Large intestine (tissue), 3 donors: Measurements from ENCODE around the gene RNF126. TPM values are rescaled to one million over a fixed set of nuclear protein-coding genes. Genes with fewer than 3 reads are reported as not detected.
A peak's percentile ranks its signal among the peaks of the same experiment; 100 is the strongest.

Experiments used
- DNase-seq, 2 donors: peaks; one replicate each; pipeline versions ENCODE4 v3.0.0 to v3.0.0-alpha.2; 2013
- H3K27ac ChIP-seq: one replicate; pipeline ENCODE4 v1.5.1; 2013; ENCODE audit warnings: low read length
- H3K27me3 ChIP-seq: 2 replicates; pipeline ENCODE4 v1.6.1; 2013; ENCODE audit warnings: low read length; ENCODE audit not compliant: control insufficient read depth, insufficient read depth
- H3K36me3 ChIP-seq: 2 replicates; pipeline ENCODE4 v1.6.1; 2013; ENCODE audit warnings: low read length; ENCODE audit not compliant: control insufficient read depth, insufficient read depth
- H3K4me1 ChIP-seq: one replicate; pipeline ENCODE4 v1.6.1; 2013; ENCODE audit warnings: low read length; ENCODE audit not compliant: control insufficient read depth, insufficient read depth
- H3K4me3 ChIP-seq: one replicate; pipeline ENCODE4 v1.5.1; 2013; ENCODE audit warnings: low read length
- H3K9me3 ChIP-seq: one replicate; pipeline ENCODE4 v1.6.1; 2013; ENCODE audit warnings: mild to moderate bottlenecking, low read depth, low read length, moderate library complexity; ENCODE audit not compliant: control insufficient read depth
- WGBS: methylation state at CpG from one replicate; pipeline ENCODE4 v1.1.5; 2013; ENCODE audit warnings: low lambda C conversion rate; ENCODE audit not compliant: insufficient coverage; 5-methylcytosine and 5-hydroxymethylcytosine counted together
- polyA plus RNA-seq: library from polyadenylated mRNA; unstranded; fragments of 120-200 nt; gene quantifications from one replicate; pipeline ENCODE4 v1.2.1, GENCODE V29; 2013

Gene RNF126
- polyA plus RNA-seq, 1 donor, result 41.4 TPM

DNA sequence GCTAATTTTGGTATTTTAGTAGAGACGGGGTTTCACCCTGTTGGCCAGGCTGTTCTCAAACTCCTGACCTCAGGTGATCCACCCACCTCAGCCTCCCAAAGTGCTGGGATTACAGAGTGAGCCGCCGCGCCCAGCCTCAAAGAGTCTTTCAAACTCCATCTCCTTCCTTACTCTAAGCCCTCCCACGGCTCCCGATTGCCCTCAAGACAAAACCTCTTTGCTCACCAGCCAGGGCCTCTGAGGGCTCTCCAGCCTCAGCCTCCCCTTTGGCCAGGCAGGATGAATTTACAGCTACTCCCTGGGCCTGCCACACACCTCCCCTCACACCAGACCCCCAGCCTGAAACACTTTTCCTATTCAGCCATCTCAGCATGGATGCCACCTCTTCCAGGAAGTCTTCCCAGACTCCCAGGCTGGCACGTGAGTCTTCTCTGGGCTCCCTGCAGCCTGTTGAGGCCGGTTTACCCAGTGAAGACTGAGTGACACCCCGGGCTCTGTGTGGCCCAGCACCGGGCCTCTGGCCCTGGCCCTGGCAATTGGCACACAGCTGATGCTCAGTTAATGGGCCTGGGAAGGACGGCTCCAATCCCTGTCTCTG lies 24.7 kb upstream of the RNF126 start:
- H3K27ac ChIP-seq, result no peak overlapping the region
- no peaks in the 10 kb centered on the region for H3K27me3 ChIP-seq
- H3K36me3 ChIP-seq, result no peaks in the 10 kb centered on the region
- no peak for DNase-seq
- no peaks in the 10 kb centered on the region for H3K4me1 ChIP-seq
- WGBS, result no CpG with 5 or more reads among the region's 11 CpGs
- no peak overlapping the region for H3K4me3 ChIP-seq
- peaks cover 2% of the 10 kb centered on the region for H3K9me3 ChIP-seq

DNA sequence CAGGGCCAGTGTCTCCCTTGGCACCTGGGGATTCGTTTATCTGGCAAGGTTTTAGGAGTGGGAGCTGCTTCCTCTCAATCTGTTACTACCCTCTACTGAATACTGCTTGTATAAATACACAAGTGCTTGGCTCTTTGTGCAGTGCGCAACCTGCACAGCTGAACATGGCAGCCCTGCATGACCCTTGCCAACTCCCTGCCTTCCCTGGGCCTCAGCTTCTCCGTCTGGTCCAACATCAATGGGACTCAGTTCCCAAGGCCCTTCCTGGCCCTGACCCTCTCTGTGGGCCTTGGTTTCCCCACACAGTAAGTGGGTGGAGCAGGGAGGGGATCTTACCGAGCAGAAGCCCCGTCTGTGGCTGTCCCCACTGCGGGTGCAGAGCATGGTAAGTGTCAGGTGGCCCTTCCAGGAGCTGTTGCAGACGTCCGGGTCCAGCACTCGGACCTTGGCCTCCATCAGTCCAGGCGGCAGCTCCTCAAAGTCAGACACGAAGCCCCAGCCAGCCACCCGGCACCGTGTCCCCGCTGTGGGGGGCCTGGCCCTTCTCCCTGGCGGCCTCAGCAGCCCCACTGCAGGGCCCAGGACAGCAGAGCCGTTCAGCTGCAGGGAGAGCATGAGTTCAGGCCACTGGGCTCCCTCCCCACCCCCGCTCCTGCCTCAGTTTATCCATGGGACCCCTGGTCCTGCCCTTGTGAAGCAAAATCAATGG lies 23.7 kb upstream of the RNF126 start:
- H3K36me3 ChIP-seq, result no peaks in the 10 kb centered on the region
- no peaks in the 10 kb centered on the region for H3K4me1 ChIP-seq
- DNase-seq, result no peak
- H3K27ac ChIP-seq, result no peak overlapping the region
- peaks cover 2% of the 10 kb centered on the region for H3K9me3 ChIP-seq
- no CpG with 5 or more reads among the region's 17 CpGs for WGBS
- H3K27me3 ChIP-seq, result no peaks in the 10 kb centered on the region
- no peak overlapping the region for H3K4me3 ChIP-seq

- no peak for DNase-seq
- H3K4me3 ChIP-seq, result no peak overlapping the region
- H3K27me3 ChIP-seq, result no peaks in the 10 kb centered on the region
- peaks cover 3% of the 10 kb centered on the region for H3K4me1 ChIP-seq
- WGBS, result no CpG with 5 or more reads among the region's 31 CpGs
- peaks cover 8% of the 10 kb centered on the region for H3K9me3 ChIP-seq
- no peaks in the 10 kb centered on the region for H3K36me3 ChIP-seq
- no peak overlapping the region for H3K27ac ChIP-seq
Measured at GRCh38 chr19:685454-685931, 22.5 kb upstream of the RNF126 start.

DNA sequence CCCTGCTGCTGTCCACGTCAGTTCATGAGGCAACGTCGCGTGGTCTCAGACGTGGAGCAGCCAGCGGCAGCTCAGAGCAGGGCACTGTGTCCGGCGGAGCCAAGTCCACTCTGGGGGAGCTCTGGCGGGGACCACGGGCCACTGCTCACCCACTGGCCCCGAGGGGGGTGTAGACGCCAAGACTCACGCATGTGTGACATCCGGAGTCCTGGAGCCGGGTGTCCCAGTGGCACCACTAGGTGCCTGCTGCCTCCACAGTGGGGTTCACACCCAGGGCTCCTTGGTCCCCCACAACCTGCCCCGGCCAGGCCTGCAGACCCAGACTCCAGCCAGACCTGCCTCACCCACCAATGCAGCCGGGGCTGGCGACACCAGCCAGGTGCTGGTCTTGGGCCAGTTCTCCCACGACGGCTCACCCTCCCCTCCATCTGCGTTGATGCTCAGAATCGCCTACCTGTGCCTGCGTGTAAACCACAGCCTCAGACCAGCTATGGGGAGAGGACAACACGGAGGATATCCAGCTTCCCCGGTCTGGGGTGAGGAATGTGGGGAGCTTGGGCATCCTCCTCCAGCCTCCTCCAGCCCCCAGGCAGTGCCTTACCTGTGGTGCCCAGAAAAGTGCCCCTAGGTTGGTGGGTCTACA lies 19.8 kb upstream of the RNF126 start:
- DNase-seq, result no peak
- Histone ChIP-seq H3K9me3 (peaks cover 14% of the 10 kb centered on the region), H3K4me1 (peaks cover 15% of the 10 kb centered on the region), H3K36me3 (no peaks in the 10 kb centered on the region), H3K27me3 (no peaks in the 10 kb centered on the region), H3K4me3 (no peak overlapping the region), H3K27ac (no peak overlapping the region)
- WGBS, result no CpG with 5 or more reads among the region's 25 CpGs

- no CpG with 5 or more reads among the region's 54 CpGs for WGBS
- H3K36me3 ChIP-seq, result no peaks in the 10 kb centered on the region
- peaks cover 23% of the 10 kb centered on the region for H3K4me1 ChIP-seq
- H3K4me3 ChIP-seq, result peak overlapping the region; percentile 64
- peaks cover 14% of the 10 kb centered on the region for H3K9me3 ChIP-seq
- peaks cover 5% of the 10 kb centered on the region for H3K27me3 ChIP-seq
- DNase-seq, result peak in 1 of 2 donors; percentile 86
- H3K27ac ChIP-seq, result peak overlapping the region; percentile 89
Measured at GRCh38 chr19:681029-682019, 18.3 kb upstream of the RNF126 start.

DNA sequence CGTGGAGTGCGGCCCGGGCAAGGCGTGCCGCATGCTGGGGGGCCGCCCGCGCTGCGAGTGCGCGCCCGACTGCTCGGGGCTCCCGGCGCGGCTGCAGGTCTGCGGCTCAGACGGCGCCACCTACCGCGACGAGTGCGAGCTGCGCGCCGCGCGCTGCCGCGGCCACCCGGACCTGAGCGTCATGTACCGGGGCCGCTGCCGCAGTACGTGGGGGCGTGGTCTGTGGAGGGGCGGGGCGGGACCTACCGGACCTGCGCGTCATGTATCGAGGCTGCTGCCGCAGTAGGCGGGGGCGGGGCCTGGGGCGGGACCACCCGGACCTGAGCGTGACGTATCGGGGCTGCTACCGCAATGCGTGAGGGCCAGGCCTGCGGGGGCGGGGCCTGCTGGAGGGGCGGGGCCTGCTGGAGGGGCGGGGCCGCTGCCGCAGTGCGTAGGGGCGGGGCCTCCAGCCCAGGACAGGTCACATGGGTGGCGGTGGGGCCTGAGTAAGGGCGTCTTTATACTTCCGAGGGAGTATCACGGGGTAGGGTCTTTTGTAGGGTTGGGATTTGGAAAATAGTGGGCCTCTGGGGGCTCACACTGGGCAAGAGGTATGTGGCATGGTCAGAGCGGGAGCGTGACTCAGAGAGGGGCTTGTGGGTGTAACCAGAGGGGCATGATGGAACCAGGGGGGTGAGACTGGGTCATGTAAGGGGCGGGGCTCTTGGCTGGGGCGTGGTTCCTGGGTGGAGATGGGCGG lies 17.4 kb upstream of the RNF126 start:
- peaks cover 16% of the 10 kb centered on the region for H3K9me3 ChIP-seq
- peak overlapping the region; percentile 92 for H3K27ac ChIP-seq
- H3K4me1 ChIP-seq, result peaks cover 29% of the 10 kb centered on the region
- WGBS, result no CpG with 5 or more reads among the region's 70 CpGs
- no peaks in the 10 kb centered on the region for H3K36me3 ChIP-seq
- peak; percentile 98 for DNase-seq
- H3K4me3 ChIP-seq, result peak overlapping the region; percentile 64
- H3K27me3 ChIP-seq, result peaks cover 5% of the 10 kb centered on the region

DNA sequence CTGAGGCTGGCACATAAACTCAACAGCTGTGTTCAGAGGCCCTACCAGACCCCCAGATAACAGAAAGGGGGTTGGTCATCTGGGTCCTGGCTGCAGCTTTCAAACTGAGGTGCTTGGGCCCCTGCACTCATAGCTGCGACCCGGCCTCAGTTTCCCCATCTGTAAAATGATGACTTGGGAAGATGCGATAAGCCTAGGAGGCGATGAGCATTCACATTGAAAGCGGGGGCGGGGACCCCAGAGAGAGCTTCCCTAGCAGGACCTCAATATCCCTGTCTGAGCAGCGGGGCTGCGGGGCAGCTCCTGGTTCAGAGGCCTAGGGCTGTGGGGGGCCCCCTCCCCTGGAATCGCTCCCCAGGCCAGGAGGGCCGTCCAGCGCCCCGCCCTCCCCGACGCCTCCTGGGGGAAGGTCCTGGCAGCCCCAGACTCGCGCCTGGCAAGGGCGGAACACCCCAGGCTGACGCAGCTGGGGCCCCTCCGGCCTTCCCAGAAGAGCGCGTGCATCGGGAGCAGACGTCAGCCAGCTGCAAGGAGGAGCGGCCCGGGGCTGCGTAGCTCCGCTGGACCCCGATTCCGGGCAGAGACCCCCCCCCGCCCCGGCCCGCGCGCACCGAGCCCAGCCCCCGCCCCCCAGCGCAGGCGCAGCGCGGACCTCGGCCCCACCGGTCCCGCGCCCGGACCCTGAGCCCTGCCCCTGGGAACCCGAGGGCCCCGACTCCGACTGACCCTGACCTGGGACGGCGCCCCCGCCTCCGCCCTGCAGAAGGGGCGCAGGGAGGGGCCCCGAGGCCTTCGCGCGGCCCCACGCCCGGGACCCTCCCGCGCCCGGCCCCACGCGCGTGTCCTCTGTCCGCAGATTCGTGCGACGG lies 16.6 kb upstream of the RNF126 start:
- Histone ChIP-seq H3K27me3 (peaks cover 5% of the 10 kb centered on the region), H3K4me3 (peak overlapping the region; percentile 50), H3K9me3 (peaks cover 16% of the 10 kb centered on the region), H3K4me1 (peaks cover 37% of the 10 kb centered on the region), H3K36me3 (no peaks in the 10 kb centered on the region), H3K27ac (peak overlapping the region; percentile 92)
- DNase-seq, result peak; percentile 87 to 90
- WGBS, result no CpG with 5 or more reads among the region's 69 CpGs

- H3K9me3 ChIP-seq, result peaks cover 16% of the 10 kb centered on the region
- peak overlapping the region; percentile 50 for H3K4me3 ChIP-seq
- H3K4me1 ChIP-seq, result peaks cover 37% of the 10 kb centered on the region
- H3K36me3 ChIP-seq, result no peaks in the 10 kb centered on the region
- no CpG with 5 or more reads among the region's 16 CpGs for WGBS
- no peak for DNase-seq
- peak overlapping the region; percentile 92 for H3K27ac ChIP-seq
- peaks cover 5% of the 10 kb centered on the region for H3K27me3 ChIP-seq
Measured at GRCh38 chr19:678791-679388, 15.9 kb upstream of the RNF126 start.
